T-helper 1 cell treated with Interleukin-12 subunit alpha and Interleukin-12 subunit beta and Interleukin-4 antibody, amounts not matched to agents 30 μg/mL and 1 μg/mL, for 36 hours (primary cell): ENCODE data around the gene COL18A1.

Source experiments
- H3K27ac Mint-ChIP-seq: one replicate; pipeline ENCODE4 v1.8.0; 2021; ENCODE audit warnings: mild to moderate bottlenecking, mixed read lengths
- H3K27me3 Mint-ChIP-seq: one replicate; pipeline ENCODE4 v1.8.0; 2021; ENCODE audit warnings: low read depth, mixed read lengths
- H3K36me3 Mint-ChIP-seq: one replicate; pipeline ENCODE4 v1.8.0; 2021; ENCODE audit warnings: low read depth, mixed read lengths
- H3K4me1 Mint-ChIP-seq: one replicate; pipeline ENCODE4 v1.8.0; 2021; ENCODE audit warnings: low read depth, mixed read lengths
- H3K4me3 Mint-ChIP-seq: one replicate; pipeline ENCODE4 v1.8.0; 2021; ENCODE audit warnings: mild to moderate bottlenecking, moderate library complexity, mixed read lengths
- H3K9me3 Mint-ChIP-seq: one replicate; pipeline ENCODE4 v1.8.0; 2021; ENCODE audit warnings: mixed read lengths

Gene COL18A1

GRCh38 chr21:45475004-45475685 is 70.2 kb downstream of the COL18A1 start:
- Mint-ChIP-seq H3K4me3 (no peak overlapping the region), H3K27ac (no peak overlapping the region)

GRCh38 chr21:45475797-45476570 is 71.0 kb downstream of the COL18A1 start:
- no peaks in the 10 kb centered on the region for H3K36me3 Mint-ChIP-seq
- H3K4me1 Mint-ChIP-seq, result peaks cover 23% of the 10 kb centered on the region
- H3K9me3 Mint-ChIP-seq, result peaks cover 4% of the 10 kb centered on the region
- H3K4me3 Mint-ChIP-seq, result no peak overlapping the region
- no peak overlapping the region for H3K27ac Mint-ChIP-seq
- no peaks in the 10 kb centered on the region for H3K27me3 Mint-ChIP-seq

More at GRCh38 chr21:45475004-45475685, 70.2 kb downstream of the COL18A1 start:
- Mint-ChIP-seq H3K27me3 (no peaks in the 10 kb centered on the region), H3K9me3 (peaks cover 4% of the 10 kb centered on the region), H3K36me3 (no peaks in the 10 kb centered on the region), H3K4me1 (peaks cover 25% of the 10 kb centered on the region)

- Mint-ChIP-seq H3K36me3 (no peaks in the 10 kb centered on the region), H3K4me1 (peaks cover 18% of the 10 kb centered on the region), H3K27ac (peak overlapping the region; percentile 13), H3K9me3 (peaks cover 4% of the 10 kb centered on the region), H3K27me3 (no peaks in the 10 kb centered on the region), H3K4me3 (peak overlapping the region; percentile 16)
Observed at GRCh38 chr21:45476582-45476981, 71.6 kb downstream of the COL18A1 start.

- peaks cover 18% of the 10 kb centered on the region for H3K4me1 Mint-ChIP-seq
- H3K4me3 Mint-ChIP-seq, result peak overlapping the region; percentile 86
- H3K27me3 Mint-ChIP-seq, result no peaks in the 10 kb centered on the region
- H3K36me3 Mint-ChIP-seq, result no peaks in the 10 kb centered on the region
- H3K9me3 Mint-ChIP-seq, result peaks cover 4% of the 10 kb centered on the region
- peak overlapping the region; percentile 95 for H3K27ac Mint-ChIP-seq
Observed at GRCh38 chr21:45477176-45478114, 72.5 kb downstream of the COL18A1 start.

- no peaks in the 10 kb centered on the region for H3K36me3 Mint-ChIP-seq
- peaks cover 23% of the 10 kb centered on the region for H3K4me1 Mint-ChIP-seq
- H3K27ac Mint-ChIP-seq, result peak overlapping the region; percentile 95
- H3K9me3 Mint-ChIP-seq, result peaks cover 4% of the 10 kb centered on the region
- H3K27me3 Mint-ChIP-seq, result no peaks in the 10 kb centered on the region
- peak overlapping the region; percentile 86 for H3K4me3 Mint-ChIP-seq
Observed at GRCh38 chr21:45478115-45478801, 73.3 kb downstream of the COL18A1 start.

DNA sequence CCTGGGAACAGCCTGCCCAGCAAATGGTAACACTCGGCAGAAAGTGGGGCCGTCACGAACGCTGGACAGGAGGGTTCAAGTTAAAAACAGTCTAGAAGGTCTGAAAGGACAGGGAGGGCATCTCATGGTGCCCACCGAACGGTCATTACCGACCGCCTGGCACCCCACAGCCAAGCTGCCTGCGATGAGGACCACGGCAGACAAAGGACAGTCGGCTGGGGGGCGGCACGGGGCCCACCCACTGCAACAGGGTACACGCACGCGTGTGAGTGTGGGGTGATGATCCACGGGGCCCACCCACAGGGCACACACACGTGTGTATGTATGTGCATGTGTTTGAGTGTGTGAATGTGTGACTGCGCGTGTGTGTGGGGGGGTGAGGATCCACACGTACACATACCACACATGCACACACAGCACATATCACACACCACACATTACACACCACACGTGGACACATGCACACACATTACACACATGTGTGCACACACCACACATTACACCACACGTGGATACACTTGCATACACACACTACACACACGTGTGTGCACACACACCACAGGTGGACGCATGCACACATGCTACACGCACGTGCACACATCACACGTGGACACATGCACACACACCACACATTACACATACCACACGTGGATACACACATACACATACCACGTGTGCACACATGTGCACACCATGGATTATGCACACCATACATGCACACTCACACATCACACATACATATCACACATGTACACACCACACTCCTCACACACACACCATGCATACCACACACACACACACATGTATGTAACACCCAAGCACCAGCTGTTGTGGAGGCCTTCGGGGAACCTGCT is 74.1 kb downstream of the COL18A1 start:
- Mint-ChIP-seq H3K4me1 (peaks cover 28% of the 10 kb centered on the region), H3K9me3 (peaks cover 4% of the 10 kb centered on the region), H3K36me3 (peaks cover 3% of the 10 kb centered on the region), H3K27me3 (no peaks in the 10 kb centered on the region), H3K27ac (peak overlapping the region; percentile 95), H3K4me3 (peak overlapping the region; percentile 86)

GRCh38 chr21:45479691-45480675 is 75.0 kb downstream of the COL18A1 start:
- Mint-ChIP-seq H3K27me3 (no peaks in the 10 kb centered on the region), H3K4me3 (peak overlapping the region; percentile 86)

DNA sequence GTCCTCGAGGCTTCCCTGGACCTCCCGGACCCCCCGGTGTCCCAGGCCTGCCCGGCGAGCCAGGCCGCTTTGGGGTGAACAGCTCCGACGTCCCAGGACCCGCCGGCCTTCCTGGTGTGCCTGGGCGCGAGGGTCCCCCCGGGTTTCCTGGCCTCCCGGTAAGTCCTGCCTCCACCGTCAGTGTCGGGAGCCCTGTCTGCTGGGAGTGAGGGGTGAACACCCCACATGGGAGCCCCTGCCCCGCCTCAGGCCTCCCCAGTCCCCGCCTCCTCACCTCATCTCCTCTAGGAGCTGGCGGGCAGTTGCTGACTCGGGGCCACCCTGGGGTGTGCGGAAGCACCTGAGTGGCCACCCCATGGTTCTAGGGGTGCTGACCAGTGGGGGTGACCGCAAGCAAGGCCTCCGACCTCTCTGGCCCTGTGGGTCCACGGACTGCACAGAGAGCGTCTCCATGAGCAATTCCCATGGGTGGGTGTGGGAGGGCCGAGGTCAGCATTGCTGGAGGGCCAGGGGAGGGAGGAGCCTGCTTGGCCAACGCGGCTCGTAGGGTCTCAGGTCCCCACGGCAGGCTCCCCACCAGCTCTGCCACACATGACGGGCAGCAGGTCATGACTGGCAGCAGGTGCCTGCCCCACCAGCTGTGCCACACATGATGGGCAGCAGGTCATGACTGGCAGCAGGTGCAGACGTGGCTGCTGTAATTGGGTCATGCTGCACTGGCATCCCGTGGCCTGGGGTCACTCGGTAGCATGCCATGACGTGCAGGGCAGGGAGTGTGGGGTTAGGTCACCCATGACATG is 75.9 kb downstream of the COL18A1 start:
- no peaks in the 10 kb centered on the region for H3K27me3 Mint-ChIP-seq
- no peak overlapping the region for H3K27ac Mint-ChIP-seq
- H3K36me3 Mint-ChIP-seq, result peaks cover 8% of the 10 kb centered on the region
- H3K4me1 Mint-ChIP-seq, result peaks cover 29% of the 10 kb centered on the region
- H3K4me3 Mint-ChIP-seq, result no peak overlapping the region
- H3K9me3 Mint-ChIP-seq, result no peaks in the 10 kb centered on the region

More at GRCh38 chr21:45479691-45480675, 75.0 kb downstream of the COL18A1 start:
- Mint-ChIP-seq H3K36me3 (peaks cover 8% of the 10 kb centered on the region), H3K9me3 (no peaks in the 10 kb centered on the region), H3K4me1 (peaks cover 29% of the 10 kb centered on the region), H3K27ac (peak overlapping the region; percentile 23)

- peak overlapping the region; percentile 14 for H3K27ac Mint-ChIP-seq
- peaks cover 27% of the 10 kb centered on the region for H3K4me1 Mint-ChIP-seq
- no peak overlapping the region for H3K4me3 Mint-ChIP-seq
- H3K27me3 Mint-ChIP-seq, result no peaks in the 10 kb centered on the region
- H3K36me3 Mint-ChIP-seq, result peaks cover 8% of the 10 kb centered on the region
- no peaks in the 10 kb centered on the region for H3K9me3 Mint-ChIP-seq
Observed at GRCh38 chr21:45481566-45481965, 76.6 kb downstream of the COL18A1 start.

- Mint-ChIP-seq H3K4me1 (peaks cover 25% of the 10 kb centered on the region), H3K27ac (peak overlapping the region; percentile 92), H3K27me3 (no peaks in the 10 kb centered on the region), H3K9me3 (no peaks in the 10 kb centered on the region), H3K4me3 (peak overlapping the region; percentile 57), H3K36me3 (peaks cover 8% of the 10 kb centered on the region)
Observed at GRCh38 chr21:45481977-45482898, 77.3 kb downstream of the COL18A1 start.
